Activated CD8-positive, alpha-beta memory T cell treated with anti-CD3 and anti-CD28 coated beads, Interleukin-2, amount 50 U/mL, for 1 hour (primary cell): ENCODE measurements around the gene C5.
A peak's percentile ranks its signal among the peaks of the same experiment; 100 is the strongest.

Source experiments
- DNase-seq: peaks from one replicate; pipeline ENCODE4 v3.0.0-alpha.2; 2020; ENCODE audit errors: extremely low read depth

Gene C5

DNA sequence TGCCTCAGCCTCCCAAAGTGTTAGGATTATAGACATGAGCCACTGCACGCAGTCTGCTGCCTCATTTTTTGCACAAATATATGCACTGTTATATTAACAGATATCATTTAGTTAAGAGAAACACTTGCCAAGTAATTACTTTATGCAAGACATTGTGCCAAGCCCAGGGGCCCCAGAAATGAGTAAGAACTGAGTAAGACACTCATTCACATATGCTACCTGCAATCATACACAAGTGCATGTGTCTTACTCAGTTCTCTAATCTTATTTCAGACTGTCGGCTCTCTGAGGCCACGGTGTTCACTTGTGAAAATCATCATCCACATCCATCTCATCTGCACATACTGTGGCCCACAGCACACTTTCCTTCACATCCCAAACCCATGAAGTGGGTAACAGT lies 139.4 kb downstream of the C5 start:
- DNase-seq = no peak

DNA sequence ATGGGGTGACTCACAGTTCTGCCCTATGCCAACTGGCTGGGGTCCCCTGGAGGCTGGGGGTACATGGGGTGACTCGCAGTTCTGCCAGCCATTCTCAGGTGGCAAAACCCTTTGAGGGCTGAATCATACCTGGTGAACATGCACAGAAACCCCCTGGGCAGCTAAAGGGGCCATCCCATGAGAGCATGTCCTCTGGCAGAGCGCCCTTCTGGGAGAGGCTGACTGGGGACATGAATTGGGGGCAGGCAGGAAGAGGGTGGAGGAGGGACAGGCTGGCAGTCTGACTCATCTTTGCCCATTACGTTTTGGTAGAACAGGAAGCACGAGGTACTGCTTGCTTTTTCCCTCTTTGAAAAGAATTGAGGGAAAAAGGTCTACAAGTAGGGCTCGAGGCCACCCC lies 140.2 kb downstream of the C5 start:
- DNase-seq = peak; percentile 77

DNA sequence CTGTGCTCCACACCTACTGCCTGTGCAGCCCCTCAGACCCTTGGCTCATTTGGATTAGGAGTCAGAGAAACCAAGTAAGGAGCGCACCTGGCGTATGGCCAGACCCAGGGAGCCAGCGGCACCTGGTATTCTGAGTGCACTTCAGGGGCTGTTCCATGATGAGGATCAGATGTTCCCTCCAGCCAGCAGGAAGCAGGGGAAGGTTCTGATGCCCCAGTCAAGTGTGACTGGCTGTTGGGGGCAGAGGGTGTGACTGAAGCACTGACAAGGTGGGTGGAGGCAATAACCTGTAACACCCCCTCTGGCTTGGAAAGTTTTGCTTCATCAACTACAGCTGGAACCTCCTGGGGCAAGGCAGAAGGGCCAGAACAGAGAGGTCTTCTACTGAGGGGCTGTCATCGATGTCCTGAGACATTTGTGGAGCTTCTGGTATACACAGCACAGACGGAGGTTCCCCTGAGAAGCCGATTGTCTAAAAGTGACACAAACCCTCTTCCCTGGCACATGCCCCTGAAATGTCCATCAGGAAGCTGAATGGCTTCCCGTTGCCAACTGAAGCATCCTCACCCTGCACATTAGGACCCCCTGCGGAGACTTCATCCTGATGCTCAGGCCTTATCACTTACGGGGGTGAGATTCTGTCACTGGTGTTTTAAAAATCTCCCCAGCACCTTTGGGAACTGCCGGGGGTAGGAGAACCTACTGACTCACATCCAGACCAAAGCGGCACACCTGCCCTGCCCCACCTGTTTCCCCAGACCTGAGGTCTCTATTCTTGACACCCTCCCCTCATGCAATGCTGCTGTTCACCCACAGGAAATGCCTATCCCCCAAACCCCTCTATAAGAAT lies 144.5 kb downstream of the C5 start:
- DNase-seq = no peak

DNA sequence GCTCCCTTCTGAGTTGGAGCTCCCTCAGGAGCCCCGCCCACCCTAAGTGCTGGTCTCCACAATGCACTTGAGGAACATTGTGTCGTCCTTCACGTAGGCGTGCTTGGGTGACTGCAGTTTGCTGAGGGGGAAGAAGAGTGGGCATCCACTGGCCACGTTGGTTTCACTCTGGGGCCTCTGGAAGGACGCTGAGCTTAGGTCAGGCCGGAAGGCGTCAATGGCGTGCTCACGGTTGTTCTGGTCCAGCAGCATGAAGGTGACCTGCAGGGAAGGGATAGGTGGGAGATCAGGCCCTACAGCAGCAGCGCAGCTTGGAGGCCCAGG lies 145.1 kb downstream of the C5 start:
- DNase-seq = no peak

GRCh38 chr9:120904061-120904977 lies 145.8 kb downstream of the C5 start:
- no peak for DNase-seq

DNA sequence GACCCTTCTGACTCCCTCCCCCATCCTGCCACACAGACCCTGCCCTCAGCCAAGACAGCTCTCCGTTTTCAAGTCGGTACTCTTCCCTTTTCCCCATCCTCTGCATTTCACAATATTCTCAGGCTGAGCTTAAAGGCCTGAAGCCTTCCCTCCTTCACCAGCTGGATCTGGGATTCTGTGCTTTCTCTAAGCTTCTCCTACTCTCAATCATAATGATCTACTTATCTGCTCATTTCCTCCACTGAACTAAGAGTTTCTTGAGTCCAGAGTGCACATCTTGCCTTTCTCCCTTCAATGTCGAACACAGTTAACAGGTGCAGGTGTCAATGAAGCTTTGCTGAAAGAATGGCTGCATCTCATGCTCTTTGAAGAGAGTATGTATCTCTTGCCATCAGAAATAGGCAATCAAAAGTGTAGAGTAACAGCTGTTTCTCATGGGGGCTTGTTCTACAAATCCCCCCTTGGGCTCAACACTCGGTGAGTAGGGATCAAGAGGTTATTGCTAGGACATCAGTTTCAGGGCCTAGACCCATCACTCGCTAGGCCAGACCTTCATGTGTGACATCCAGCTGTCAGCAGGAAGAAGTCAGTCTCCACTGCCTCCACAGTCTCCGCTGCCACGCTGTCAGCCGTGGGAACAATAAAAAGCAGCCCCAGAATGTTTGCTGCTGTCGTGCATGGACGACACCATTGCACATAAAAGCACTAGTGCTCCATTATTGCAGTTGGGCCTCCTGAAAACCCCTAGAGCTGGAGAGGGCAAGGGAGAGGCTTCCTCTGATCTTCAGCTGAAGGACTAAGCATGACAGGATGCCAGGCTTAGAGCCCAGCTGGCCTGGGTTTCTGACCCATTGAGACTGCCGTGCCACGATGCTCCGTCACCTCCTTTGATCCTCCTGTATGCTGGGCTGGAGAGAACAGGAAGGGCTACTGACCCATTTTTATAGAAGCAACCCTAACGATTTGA lies 147.2 kb downstream of the C5 start:
- no peak for DNase-seq
